ENCODE data around the gene MAPRE2. TPM values are rescaled to one million over a fixed set of nuclear protein-coding genes. Genes with fewer than 3 reads are reported as not detected.

MAPRE2 gene
- total RNA-seq, 1 experiment from 2014 or later: 29.4 TPM

DNA sequence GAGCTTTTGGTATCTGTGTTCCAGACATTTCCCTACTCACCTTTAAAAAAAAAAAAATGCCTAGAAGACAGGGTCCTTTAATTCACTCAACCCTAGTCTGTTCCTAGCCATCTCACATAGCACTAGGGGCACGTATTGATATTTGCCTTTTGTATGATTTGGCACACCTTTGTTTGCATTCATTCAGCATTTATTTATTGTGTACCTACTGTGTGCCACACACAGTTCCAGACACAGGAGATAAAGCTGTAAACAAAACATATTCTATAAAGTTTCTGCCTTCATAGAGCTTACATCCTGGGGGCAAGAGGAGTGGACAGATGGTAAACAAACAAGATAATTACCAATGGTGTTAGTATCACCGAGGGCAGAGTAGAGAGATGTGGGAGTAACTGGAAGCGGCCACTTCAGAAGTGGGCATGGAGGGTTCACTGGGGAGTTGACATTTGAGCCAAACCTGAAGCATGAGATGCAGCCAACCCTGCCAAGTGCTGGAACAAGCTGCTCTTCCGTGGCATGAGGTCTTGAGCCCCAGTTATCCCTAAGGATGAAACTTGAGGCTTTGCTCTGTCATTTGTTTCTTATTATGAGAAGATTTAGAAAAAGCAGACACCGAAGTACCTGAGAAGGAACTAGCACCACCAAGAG is 18.2 kb downstream of the MAPRE2 start:
- no peaks in the 10 kb centered on the region for H3K9me3 Mint-ChIP-seq
- no peak overlapping the region for H2BK20ac ChIP-seq (ENCODE audit: low read depth, low read length, poor library complexity, severe bottlenecking)
- WGBS (ENCODE audit: extremely low coverage, insufficient read length, low lambda C conversion rate): no CpG with 5 or more reads among the region's 5 CpGs
- TF ChIP-seq CTCF (conservative IDR thresholded peaks at IDR 0.05): no peak
- H3K27me3 ChIP-seq (ENCODE audit: insufficient read depth, low read length): no peaks in the 10 kb centered on the region
- H4K5ac ChIP-seq (ENCODE audit: insufficient read length, low read depth, low read length): no peak overlapping the region
- no peak for DNase-seq
- H3T11ph ChIP-seq (ENCODE audit: low read length): no peak overlapping the region
- no peak overlapping the region for H3K27ac ChIP-seq (ENCODE audit: insufficient read length, low read depth, low read length)
- H2BK12ac ChIP-seq (ENCODE audit: insufficient read length, low read depth, low read length): no peak overlapping the region
- H4K20me1 ChIP-seq (ENCODE audit: control insufficient read depth, insufficient read depth, insufficient read length): no peaks in the 10 kb centered on the region
- H3K18ac ChIP-seq (ENCODE audit: insufficient read length, low read depth, low read length): peak overlapping the region; percentile 40
- no peak overlapping the region for H3K56ac ChIP-seq (ENCODE audit: insufficient read length, low read depth, low read length)
- peaks cover 28 to 29% of the 10 kb centered on the region in 2 experiments for H3K4me1 Mint-ChIP-seq
- H3K14ac ChIP-seq (ENCODE audit: insufficient read depth, low read length): 0 out of 2 replicates have a peak overlapping the region, but pooled peaks have one; percentile 58
- peaks cover 3% of the 10 kb centered on the region for H3K79me1 ChIP-seq (ENCODE audit: insufficient read depth, low read depth, low read length, poor library complexity, severe bottlenecking)
- H3K23me2 ChIP-seq (ENCODE audit: insufficient read length, low read depth, low read length, poor library complexity, severe bottlenecking): no peaks in the 10 kb centered on the region
- H2BK120ac ChIP-seq (ENCODE audit: low read depth, low read length, poor library complexity, severe bottlenecking): no peak overlapping the region
- H3K4me2 ChIP-seq (ENCODE audit: insufficient read depth, insufficient read length, low read length): no peak overlapping the region
- no peak overlapping the region for H2AK5ac ChIP-seq (ENCODE audit: insufficient read length, low read length)
- no peaks in the 10 kb centered on the region for H3K9me3 ChIP-seq (ENCODE audit: control insufficient read depth, low read depth, low read length)
- H4K8ac ChIP-seq (replicated peaks; ENCODE audit: insufficient read length, low read depth, low read length): no peak overlapping the region
- no peak overlapping the region for H4K91ac ChIP-seq (ENCODE audit: insufficient read length, low read depth, low read length)
- H3K4me3 Mint-ChIP-seq: no peak overlapping the region
- H3K4ac ChIP-seq (ENCODE audit: low read depth, low read length): no peak overlapping the region
- H3K4me1 ChIP-seq (ENCODE audit: insufficient read depth, low read length): peaks cover 6% of the 10 kb centered on the region; the same call in 1 of the 2 replicates
- H3K23ac ChIP-seq (ENCODE audit: insufficient read length, low read depth, low read length): no peak overlapping the region
- H3K36me3 Mint-ChIP-seq (ENCODE audit: insufficient read depth in 1 of 3, low read depth in 3 of 3): no peaks in the 10 kb centered on the region
- H2BK5ac ChIP-seq (ENCODE audit: insufficient read length, low read length): no peak overlapping the region
- peak overlapping the region in 1 of 3 experiments; percentile 75; a peak in 2 of 7 replicates for H3K27ac Mint-ChIP-seq
- no peak overlapping the region for H2BK15ac ChIP-seq (ENCODE audit: low read depth, low read length)
- no peak overlapping the region for H2AFZ ChIP-seq (ENCODE audit: low read length)
- H3K27me3 Mint-ChIP-seq (ENCODE audit: low read depth): no peaks in the 10 kb centered on the region
- peaks cover 3% of the 10 kb centered on the region; the same call in 1 of the 2 replicates for H3K79me2 ChIP-seq (ENCODE audit: insufficient read depth, low read length)
- H3K9ac ChIP-seq (ENCODE audit: extremely low read depth, insufficient read length, low read length): no peak overlapping the region

All from H9 (cell line).